ENCODE measurements around the gene ARRDC4. TPM values are rescaled to one million over a fixed set of nuclear protein-coding genes. Genes with fewer than 3 reads are reported as not detected.

Gene ARRDC4
- total and polyA plus RNA-seq, 9 of the 15 experiments (the other 6 are each of a cell fraction or from before 2014, with no cell fraction given): 4.3 to 16.1 (median 14.4) TPM

- TF ChIP-seq MGA (IDR thresholded peaks at IDR 0.05) (no peak), NR0B1 (IDR thresholded peaks at IDR 0.05; ENCODE audit: partially characterized antibody) (no peak), ZFP1 (CRISPR knock-in tag; IDR thresholded peaks at IDR 0.05) (no peak), LEF1 (IDR thresholded peaks at IDR 0.05) (peak; percentile 68; the same call in 1 of the 2 replicates), ZC3H8 (IDR thresholded peaks at IDR 0.05) (no peak), FOXJ3 (CRISPR knock-in tag; IDR thresholded peaks at IDR 0.05) (no peak), HDAC8 (tag; IDR thresholded peaks at IDR 0.05) (no peak), ZNF3 (CRISPR knock-in tag; IDR thresholded peaks at IDR 0.05) (no peak), PURB (CRISPR knock-in tag; IDR thresholded peaks at IDR 0.05; ENCODE audit: low read depth) (no peak), MYBL2 (IDR thresholded peaks at IDR 0.05; ENCODE audit: low read depth) (no peak), MYBL2 (CRISPR knock-in tag; IDR thresholded peaks at IDR 0.05; ENCODE audit: borderline replicate concordance) (no peak), ZNF707 (CRISPR knock-in tag; conservative IDR thresholded peaks at IDR 0.05) (no peak), E2F4 (CRISPR knock-in tag; IDR thresholded peaks at IDR 0.05; ENCODE audit: low read depth) (no peak)
- TF ChIP-seq, protein P1, sequence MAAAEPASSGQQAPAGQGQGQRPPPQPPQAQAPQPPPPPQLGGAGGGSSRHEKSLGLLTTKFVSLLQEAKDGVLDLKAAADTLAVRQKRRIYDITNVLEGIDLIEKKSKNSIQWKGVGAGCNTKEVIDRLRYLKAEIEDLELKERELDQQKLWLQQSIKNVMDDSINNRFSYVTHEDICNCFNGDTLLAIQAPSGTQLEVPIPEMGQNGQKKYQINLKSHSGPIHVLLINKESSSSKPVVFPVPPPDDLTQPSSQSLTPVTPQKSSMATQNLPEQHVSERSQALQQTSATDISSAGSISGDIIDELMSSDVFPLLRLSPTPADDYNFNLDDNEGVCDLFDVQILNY (CRISPR knock-in tag; IDR thresholded peaks at IDR 0.05): no peak
Measured at GRCh38 chr15:97993310-97993738, 32.8 kb downstream of the ARRDC4 start (continued).
